MCF 10A (cell line): ENCODE data around the gene MISP. TPM values are rescaled to one million over a fixed set of nuclear protein-coding genes. Genes with fewer than 3 reads are reported as not detected.

Source experiments
- BruUV-seq: library from RNA; stranded (reverse); fragments of 400-500 nt; replicated peaks from 2 replicates; lab custom pipeline; 2021; lab: Mats Ljungman, UMichigan
- CTCF ChIA-PET: fragments of 300-600 bp; sonication (Branson Sonifier 250); formaldehyde crosslinking; extraction: SDS; loops from one replicate; lab custom pipeline; 2021; ENCODE audit warnings: antibody characterized with exemption, inconsistent platforms; lab: Yijun Ruan, JAX
- POLR2A ChIA-PET: fragments of 300-600, 350-650 bp; sonication (Branson Sonifier 250); formaldehyde crosslinking; extraction: SDS; loops from one replicate; lab custom pipeline; 2020; ENCODE audit warnings: antibody characterized with exemption, inconsistent platforms; lab: Yijun Ruan, JAX
- DNase-seq: peaks from one replicate; pipeline ENCODE4 v3.0.0-alpha.2; 2018; ENCODE audit not compliant: unreplicated experiment
- H3K27ac Mint-ChIP-seq: one replicate; pipeline ENCODE4 v1.8.0; 2022; ENCODE audit warnings: mild to moderate bottlenecking, low read depth, mixed read lengths; ENCODE audit not compliant: unreplicated experiment
- H3K27me3 Mint-ChIP-seq: one replicate; pipeline ENCODE4 v1.8.0; 2022; ENCODE audit warnings: mixed read lengths; ENCODE audit not compliant: insufficient read depth, unreplicated experiment
- H3K36me3 Mint-ChIP-seq: one replicate; pipeline ENCODE4 v1.8.0; 2022; ENCODE audit warnings: mild to moderate bottlenecking, moderate library complexity, mixed read lengths; ENCODE audit not compliant: insufficient read depth, unreplicated experiment
- H3K4me1 Mint-ChIP-seq: one replicate; pipeline ENCODE4 v1.8.0; 2022; ENCODE audit warnings: mixed read lengths; ENCODE audit not compliant: insufficient read depth, unreplicated experiment
- H3K4me3 Mint-ChIP-seq: one replicate; pipeline ENCODE4 v1.8.0; 2022; ENCODE audit warnings: mild to moderate bottlenecking, moderate library complexity, mixed read lengths; ENCODE audit not compliant: unreplicated experiment
- H3K9me3 Mint-ChIP-seq: one replicate; pipeline ENCODE4 v1.8.0; 2022; ENCODE audit warnings: mixed read lengths; ENCODE audit not compliant: unreplicated experiment
- CTCF ChIP-seq: fragments of 200-600 bp; IDR thresholded peaks from one replicate; pipeline ENCODE4 v1.8.0; 2022; ENCODE audit warnings: antibody characterized with exemption, mild to moderate bottlenecking; ENCODE audit not compliant: unreplicated experiment
- intact Hi-C: fragments of 100-400 bp; cut with micrococcal nuclease; formaldehyde crosslinking; loops from 2 replicates; pipeline ENCODE4 v1.14.1; 2022
- total RNA-seq: library from RNA; stranded (reverse); gene quantifications from 2 replicates; pipeline ENCODE4 v1.2.3, GENCODE V29; 2022

The MISP gene
- total RNA-seq, 1 experiment from 2014 or later: 33.7 TPM

DNA sequence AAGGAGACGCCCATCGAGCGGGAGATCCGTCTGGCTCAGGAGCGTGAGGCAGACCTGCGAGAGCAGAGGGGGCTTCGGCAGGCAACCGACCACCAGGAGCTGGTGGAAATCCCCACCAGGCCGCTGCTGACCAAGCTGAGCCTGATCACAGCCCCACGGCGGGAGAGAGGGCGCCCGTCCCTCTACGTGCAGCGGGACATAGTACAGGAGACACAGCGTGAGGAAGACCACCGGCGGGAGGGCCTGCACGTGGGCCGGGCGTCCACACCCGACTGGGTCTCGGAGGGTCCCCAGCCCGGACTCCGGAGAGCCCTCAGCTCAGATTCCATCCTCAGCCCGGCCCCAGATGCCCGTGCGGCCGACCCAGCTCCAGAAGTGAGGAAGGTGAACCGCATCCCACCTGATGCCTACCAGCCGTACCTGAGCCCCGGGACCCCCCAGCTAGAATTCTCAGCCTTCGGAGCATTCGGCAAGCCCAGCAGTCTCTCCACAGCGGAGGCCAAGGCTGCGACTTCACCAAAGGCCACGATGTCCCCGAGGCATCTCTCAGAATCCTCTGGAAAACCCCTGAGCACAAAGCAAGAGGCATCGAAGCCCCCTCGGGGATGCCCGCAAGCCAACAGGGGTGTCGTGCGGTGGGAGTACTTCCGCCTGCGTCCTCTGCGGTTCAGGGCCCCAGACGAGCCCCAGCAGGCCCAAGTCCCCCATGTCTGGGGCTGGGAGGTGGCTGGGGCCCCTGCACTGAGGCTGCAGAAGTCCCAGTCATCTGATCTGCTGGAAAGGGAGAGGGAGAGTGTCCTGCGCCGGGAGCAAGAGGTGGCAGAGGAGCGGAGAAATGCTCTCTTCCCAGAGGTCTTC is 7.1 kb downstream of the MISP start:
- Mint-ChIP-seq H3K27me3 (no peaks in the 10 kb centered on the region), H3K36me3 (peaks cover 52% of the 10 kb centered on the region), H3K4me3 (no peak overlapping the region), H3K27ac (no peak overlapping the region), H3K9me3 (no peaks in the 10 kb centered on the region), H3K4me1 (peaks cover 1% of the 10 kb centered on the region)
- BruUV-seq: no TSS peak
- DNase-seq: no peak
- CTCF ChIA-PET: interaction anchor here (1.5 kb wide), 1 partner anchor 12 kb away, joined by 9 read pairs; no protein-coding TSS in a partner anchor
- TF ChIP-seq CTCF: no peak
- POLR2A ChIA-PET: interaction anchor here (0.7 kb wide), 1 partner anchor 39 kb away, joined by 3 read pairs; no protein-coding TSS in a partner anchor
- intact Hi-C loops: no loop called here

GRCh38 chr19:763181-763580 is 12.3 kb downstream of the MISP start:
- Mint-ChIP-seq H3K4me1 (no peaks in the 10 kb centered on the region), H3K9me3 (no peaks in the 10 kb centered on the region), H3K27ac (no peak overlapping the region), H3K27me3 (no peaks in the 10 kb centered on the region), H3K4me3 (no peak overlapping the region), H3K36me3 (peaks cover 46% of the 10 kb centered on the region)
- DNase-seq: no peak
- ChIA-PET POLR2A (interaction anchor here (1.0 kb wide), 1 partner anchor 10 kb away, joined by 4 read pairs; no protein-coding TSS in a partner anchor), CTCF (no interaction called here)
- intact Hi-C loops: no loop called here
- no TSS peak for BruUV-seq
- TF ChIP-seq CTCF: no peak

- BruUV-seq: TSS peak; percentile 64
- no peak for TF ChIP-seq CTCF
- peaks cover 39% of the 10 kb centered on the region for H3K36me3 Mint-ChIP-seq
- intact Hi-C loops: no loop called here
- H3K27me3 Mint-ChIP-seq: no peaks in the 10 kb centered on the region
- no peaks in the 10 kb centered on the region for H3K9me3 Mint-ChIP-seq
- ChIA-PET CTCF (interaction anchor here (0.8 kb wide), 1 partner anchor 207 kb away, joined by 5 read pairs; no protein-coding TSS in a partner anchor), POLR2A (interaction anchor here (1.1 kb wide), 1 partner anchor 33 kb away, joined by 3 read pairs; the partner anchor contains the start of gene PTBP1)
- no peak overlapping the region for H3K4me3 Mint-ChIP-seq
- no peak overlapping the region for H3K27ac Mint-ChIP-seq
- H3K4me1 Mint-ChIP-seq: no peaks in the 10 kb centered on the region
- DNase-seq: no peak
Measured at GRCh38 chr19:763869-764268, 13.0 kb downstream of the MISP start.

- DNase-seq: no peak
- ChIA-PET CTCF (interaction anchor here (0.8 kb wide), 1 partner anchor 207 kb away, joined by 5 read pairs; no protein-coding TSS in a partner anchor), POLR2A (interaction anchor here (0.6 to 1.1 kb wide), 2 partner anchors 10 to 33 kb away, joined by 3 to 4 read pairs; partner anchors contain the start of gene PTBP1)
- Mint-ChIP-seq H3K4me3 (no peak overlapping the region), H3K27ac (no peak overlapping the region), H3K27me3 (no peaks in the 10 kb centered on the region), H3K36me3 (peaks cover 35% of the 10 kb centered on the region), H3K9me3 (no peaks in the 10 kb centered on the region), H3K4me1 (no peaks in the 10 kb centered on the region)
- intact Hi-C loops: no loop called here
- BruUV-seq: no TSS peak
- TF ChIP-seq CTCF: no peak
Measured at GRCh38 chr19:764301-764700, 13.4 kb downstream of the MISP start.
